Stimulated activated CD8-positive, alpha-beta memory T cell treated with anti-CD3 and anti-CD28 coated beads, Interleukin-15, amount 100 ng/mL, for 24 hours (primary cell): Measurements from ENCODE around the gene RBBP4.
"Not testable (repeated sequence)": the region's sequence is repeated elsewhere in the genome, so short reads cannot be mapped to it uniquely, and the experiment has no call there.

ENCODE experiments used
- DNase-seq: peaks from one replicate; pipeline ENCODE4 v3.0.0-alpha.2; 2020; ENCODE audit warnings: low read depth

The RBBP4 gene

GRCh38 chr1:32639489-32640075 is 11.4 kb upstream of the RBBP4 start:
- DNase-seq: no peak

DNA sequence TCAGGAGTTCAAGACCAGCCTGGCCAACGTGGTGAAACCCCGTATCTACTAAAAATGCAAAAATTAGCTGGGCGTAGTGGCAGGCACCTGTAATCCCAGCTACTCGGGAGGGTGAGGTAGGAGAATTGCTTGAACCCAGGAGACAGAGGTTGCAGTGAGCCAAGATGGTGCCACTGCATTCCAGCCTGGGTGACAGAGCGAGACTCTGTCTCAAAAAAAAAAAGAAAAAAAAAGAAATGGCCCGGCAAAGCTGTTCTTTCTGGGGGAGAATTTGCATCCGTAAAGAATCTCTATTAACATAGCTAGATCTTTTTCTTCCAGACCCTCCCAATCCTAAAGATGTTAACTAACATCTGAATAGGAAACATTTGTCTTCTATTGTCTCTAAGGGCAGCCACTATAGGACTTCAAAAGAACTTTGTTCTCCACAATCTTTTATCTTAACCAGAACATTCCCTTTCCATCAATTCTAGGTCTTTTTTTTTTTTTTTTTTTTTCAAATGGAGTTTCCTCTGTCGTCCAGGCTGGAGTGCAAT is 8.6 kb upstream of the RBBP4 start:
- not testable (repeated sequence) for DNase-seq

DNA sequence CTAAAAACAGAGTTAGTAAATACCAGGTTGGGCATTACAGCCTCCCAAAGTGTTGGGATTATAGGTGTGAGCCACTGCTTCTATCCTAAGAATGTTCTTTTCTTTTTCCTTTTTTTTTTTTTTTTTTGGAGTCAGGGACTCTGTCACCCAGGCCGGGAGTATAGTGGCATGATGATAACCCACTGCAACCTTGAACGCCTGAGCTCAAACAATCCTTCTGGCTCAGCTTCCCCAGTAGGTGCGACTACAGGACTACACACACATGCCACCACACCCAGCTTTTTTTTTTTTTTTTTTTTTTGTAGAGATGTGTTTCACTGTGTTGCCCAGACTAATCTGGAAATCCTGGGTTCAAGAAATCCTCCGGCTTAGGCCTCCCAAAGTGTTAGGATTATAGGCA is 6.6 kb upstream of the RBBP4 start:
- no peak for DNase-seq

GRCh38 chr1:32647308-32648134 is 3.5 kb upstream of the RBBP4 start:
- no peak for DNase-seq

DNA sequence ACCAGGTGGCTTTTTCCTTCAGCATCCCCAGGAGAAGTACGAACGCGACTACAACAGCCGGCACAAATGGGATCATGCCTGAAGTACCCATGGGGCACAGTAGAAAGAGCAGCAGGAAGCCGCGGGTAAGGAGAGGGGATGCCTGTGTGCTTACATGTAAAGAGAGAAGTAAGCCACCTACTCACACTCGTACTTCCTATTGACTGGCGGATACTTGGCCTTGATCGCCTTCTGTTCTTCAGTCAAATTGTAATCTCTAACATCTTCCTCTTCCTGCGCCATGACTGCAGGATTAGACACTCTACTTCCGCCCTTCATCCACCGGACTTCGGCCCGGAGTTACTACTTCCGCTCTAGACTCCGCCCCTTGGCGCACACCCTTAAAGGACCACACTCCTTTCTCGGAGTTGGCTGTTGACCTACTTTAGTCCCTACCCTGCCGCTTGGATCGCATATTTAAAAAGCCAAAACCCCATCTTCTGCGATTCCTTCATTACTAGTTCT is 708 bp upstream of the RBBP4 start, which contains the start of gene ZBTB8OS:
Gene ZBTB8OS, minus strand, starts transcription at position 303 of the 504 bp plus-strand sequence. Its CDS starts 21 bp downstream, at position 282.
- peak; percentile 47 for DNase-seq

DNA sequence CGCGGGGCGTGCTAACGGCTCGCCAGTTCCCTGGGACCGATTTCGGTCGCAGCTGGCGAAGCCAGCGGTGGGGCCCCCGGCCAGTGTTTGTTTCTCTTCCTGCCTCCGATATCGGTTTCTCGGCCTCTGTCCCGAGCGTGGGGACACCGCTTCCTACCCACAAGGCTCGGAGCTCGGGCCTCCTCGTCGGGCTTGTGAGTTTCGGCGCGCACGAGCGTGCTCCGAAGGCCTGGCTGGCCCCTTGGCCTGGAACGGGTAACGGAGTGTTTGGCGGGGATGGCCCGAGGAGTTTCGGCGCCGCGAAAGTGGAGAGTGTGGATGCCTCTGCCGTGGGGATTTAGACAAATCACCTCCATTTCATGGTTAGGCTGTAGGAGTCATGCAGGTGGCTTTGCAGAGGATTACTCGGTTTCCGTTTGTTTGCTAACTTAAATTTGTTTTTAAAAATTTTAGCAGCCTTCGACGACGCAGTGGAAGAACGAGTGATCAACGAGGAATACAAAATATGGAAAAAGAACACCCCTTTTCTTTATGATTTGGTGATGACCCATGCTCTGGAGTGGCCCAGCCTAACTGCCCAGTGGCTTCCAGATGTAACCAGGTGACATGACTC is 559 bp downstream of the RBBP4 start:
- DNase-seq: no peak

DNA sequence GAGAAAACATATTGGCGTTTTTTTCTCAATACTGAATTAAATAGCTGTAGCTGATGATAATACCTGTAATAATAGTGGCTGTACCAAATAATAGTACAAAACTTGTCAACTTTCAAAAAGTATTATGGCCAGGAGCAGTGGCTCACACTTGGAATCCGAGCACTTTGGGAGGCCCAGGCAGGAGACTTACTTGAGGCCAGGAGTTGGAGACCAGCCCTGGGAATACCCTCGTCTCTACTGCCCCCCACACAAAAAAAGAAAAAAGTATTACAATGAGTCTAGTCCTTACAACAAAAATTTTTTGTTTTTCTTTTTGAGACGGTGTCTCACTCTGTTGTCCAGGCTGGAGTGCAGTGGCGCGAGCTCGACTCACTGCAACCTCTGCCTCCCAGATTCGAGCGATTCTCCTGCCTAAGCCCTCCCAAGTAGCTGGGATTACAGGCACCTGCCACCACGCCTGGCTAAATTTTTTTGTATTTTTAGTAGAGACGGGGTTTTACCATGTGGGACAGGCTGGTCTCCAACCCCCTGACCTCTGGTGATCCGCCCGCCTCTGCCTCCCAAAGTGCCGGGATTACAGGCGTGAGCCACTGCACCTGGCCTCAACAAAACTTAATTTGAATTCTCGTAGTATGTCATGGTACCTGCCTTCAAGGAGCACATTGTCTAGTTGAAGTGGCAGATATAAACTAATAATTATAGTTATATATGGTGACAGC is 1.4 kb downstream of the RBBP4 start:
- no peak for DNase-seq

- DNase-seq: no peak
Observed at GRCh38 chr1:32659581-32659980, 8.6 kb downstream of the RBBP4 start.

- DNase-seq: no peak
Observed at GRCh38 chr1:32665915-32666314, 14.9 kb downstream of the RBBP4 start.

- no peak for DNase-seq
Observed at GRCh38 chr1:32666901-32667566, 16.0 kb downstream of the RBBP4 start.

DNA sequence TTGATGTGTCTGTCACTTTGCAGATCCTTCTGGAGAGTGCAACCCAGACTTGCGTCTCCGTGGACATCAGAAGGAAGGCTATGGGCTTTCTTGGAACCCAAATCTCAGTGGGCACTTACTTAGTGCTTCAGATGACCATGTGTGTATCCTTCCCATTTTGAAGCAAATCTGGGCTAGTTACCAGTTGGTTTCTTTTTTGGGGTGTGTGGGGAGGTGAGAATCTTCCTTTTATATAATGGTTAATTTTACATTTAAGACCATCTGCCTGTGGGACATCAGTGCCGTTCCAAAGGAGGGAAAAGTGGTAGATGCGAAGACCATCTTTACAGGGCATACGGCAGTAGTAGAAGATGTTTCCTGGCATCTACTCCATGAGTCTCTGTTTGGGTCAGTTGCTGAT is 17.7 kb downstream of the RBBP4 start:
- not testable (repeated sequence) for DNase-seq

- DNase-seq: no peak
Observed at GRCh38 chr1:32676945-32677344, 25.9 kb downstream of the RBBP4 start.

GRCh38 chr1:32679993-32680392 is 29.0 kb downstream of the RBBP4 start:
- not testable (repeated sequence) for DNase-seq

DNA sequence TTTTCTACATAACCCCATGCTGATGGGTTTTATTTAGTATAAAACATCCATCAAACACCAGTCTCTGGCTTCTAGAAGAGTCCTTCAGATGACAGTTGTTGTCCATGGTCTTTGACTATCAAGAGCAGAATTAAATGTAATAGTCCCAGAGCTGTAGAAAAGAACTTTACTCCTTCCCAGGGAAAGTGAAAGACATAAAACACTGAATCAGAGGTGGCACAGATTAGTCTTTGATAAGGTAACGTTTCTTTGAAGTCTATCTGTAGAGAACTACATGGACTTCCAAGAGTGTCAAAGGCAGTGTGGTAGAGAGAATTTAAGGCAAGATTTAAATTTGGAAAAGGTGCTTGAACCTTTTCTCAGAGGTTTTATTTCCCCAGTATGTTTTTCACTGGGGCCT is 29.6 kb downstream of the RBBP4 start:
- DNase-seq: no peak

DNA sequence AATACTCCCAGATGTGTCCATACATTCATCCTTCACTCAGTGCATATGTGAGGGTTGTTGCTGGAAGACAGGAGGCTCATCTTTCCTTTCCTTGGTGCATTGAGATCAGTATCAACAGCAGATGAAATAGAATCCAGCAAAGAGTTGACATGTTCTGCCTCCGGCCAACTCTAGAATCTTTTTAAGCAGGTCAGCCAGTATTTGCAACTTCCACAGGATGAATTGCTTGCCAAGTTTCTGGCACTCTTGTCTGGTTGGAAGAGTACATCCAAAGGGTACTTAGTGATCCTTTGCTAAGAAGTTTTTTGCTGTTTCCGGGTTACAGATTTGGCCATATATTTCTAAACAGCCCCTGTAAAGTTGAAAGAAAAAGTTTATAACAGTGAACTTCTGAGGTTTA is 30.5 kb downstream of the RBBP4 start:
- no peak for DNase-seq

DNA sequence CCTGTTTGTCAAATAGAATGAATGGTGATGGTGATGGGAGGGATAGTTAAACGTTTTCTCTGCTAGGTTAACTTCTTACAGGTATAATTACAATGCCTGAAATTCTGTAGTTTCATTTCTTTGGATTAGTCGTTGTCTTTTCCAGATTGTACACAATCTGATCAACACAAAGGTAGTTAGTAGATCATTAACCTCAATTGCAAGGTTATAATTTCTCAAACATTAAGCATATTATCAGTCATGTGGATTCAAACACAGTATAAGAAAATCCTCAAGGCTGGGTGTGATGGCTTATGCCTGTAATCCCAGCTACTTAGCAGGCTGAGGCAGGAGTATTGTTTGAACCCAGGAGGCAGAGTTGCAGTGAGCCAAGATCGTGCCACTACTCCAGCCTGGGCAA is 31.0 kb downstream of the RBBP4 start:
- DNase-seq: no peak

- DNase-seq: no peak
Observed at GRCh38 chr1:32683397-32683796, 32.4 kb downstream of the RBBP4 start.

GRCh38 chr1:32684167-32684811 is 33.3 kb downstream of the RBBP4 start:
- DNase-seq: no peak

DNA sequence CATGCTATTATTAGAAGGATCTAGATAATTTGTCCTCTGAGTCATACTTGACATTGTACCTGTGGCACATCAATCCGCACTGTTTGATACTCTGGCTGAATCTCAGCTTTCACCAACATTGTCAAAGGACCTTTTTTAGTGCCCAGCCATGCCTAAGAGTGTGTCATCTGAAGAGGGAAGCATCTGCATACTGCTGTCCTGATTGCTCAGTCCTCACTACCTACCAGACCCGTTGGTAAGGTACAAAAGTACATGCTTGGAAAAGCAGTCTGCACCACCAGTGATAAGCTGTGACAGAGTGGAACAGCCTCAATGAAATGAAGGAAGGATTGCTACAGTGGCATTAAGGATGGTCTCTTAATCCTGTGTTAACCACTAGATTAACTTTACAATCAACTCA is 34.5 kb downstream of the RBBP4 start:
- no peak for DNase-seq

DNA sequence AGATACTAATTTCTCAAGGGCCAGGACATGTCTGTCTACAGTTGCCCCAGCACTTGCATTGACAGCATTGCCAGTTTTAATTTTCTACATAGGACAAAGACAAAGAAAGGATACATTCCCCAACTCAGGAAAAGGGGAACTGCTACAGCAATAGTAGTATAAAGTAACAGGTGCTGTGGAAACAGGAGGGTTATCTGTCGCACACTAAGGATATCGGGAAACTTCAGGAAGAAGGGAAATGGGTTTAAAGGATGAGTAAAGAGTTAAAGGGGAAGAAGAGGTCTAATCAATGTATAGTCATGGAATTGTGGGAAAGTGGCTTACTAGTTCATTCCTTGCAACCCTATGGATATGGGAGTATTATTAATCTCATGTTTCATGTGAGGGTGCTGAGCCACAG is 35.4 kb downstream of the RBBP4 start:
- no peak for DNase-seq
